HS-5 (cell line): ENCODE data around the gene NRSN2.
A peak's percentile ranks its signal among the peaks of the same experiment; 100 is the strongest.
"Not testable (repeated sequence)": the region's sequence is repeated elsewhere in the genome, so short reads cannot be mapped to it uniquely, and the experiment has no call there.

Experiments used
- DNase-seq: peaks from one replicate; pipeline ENCODE4 v3.0.0-alpha.2; 2012; ENCODE audit warnings: low read depth

Gene NRSN2

GRCh38 chr20:354298-354977, 7.5 kb downstream of the NRSN2 start:
- DNase-seq, result no peak

- DNase-seq, result not testable (repeated sequence)
Measured at GRCh38 chr20:356154-356553, 9.2 kb downstream of the NRSN2 start.

- DNase-seq, result no peak
Measured at GRCh38 chr20:356745-357144, 9.8 kb downstream of the NRSN2 start.

GRCh38 chr20:358891-359555, 12.1 kb downstream of the NRSN2 start:
- no peak for DNase-seq

- DNase-seq, result no peak
Measured at GRCh38 chr20:361561-361960, 14.7 kb downstream of the NRSN2 start.

- peak; percentile 59 for DNase-seq
Measured at GRCh38 chr20:362271-363254, 15.7 kb downstream of the NRSN2 start.

GRCh38 chr20:363319-364078, 16.6 kb downstream of the NRSN2 start:
- DNase-seq, result no peak

GRCh38 chr20:364905-365794, 18.2 kb downstream of the NRSN2 start:
- no peak for DNase-seq

GRCh38 chr20:366041-366718, 19.3 kb downstream of the NRSN2 start:
- DNase-seq, result no peak

GRCh38 chr20:366719-367485, 20.0 kb downstream of the NRSN2 start:
- DNase-seq, result no peak

- DNase-seq, result no peak
Measured at GRCh38 chr20:367486-367887, 20.6 kb downstream of the NRSN2 start.

GRCh38 chr20:368915-369314, 22.0 kb downstream of the NRSN2 start:
- no peak for DNase-seq

GRCh38 chr20:370151-370600, 23.3 kb downstream of the NRSN2 start:
- no peak for DNase-seq

- DNase-seq, result no peak
Measured at GRCh38 chr20:370977-371754, 24.3 kb downstream of the NRSN2 start.

GRCh38 chr20:371755-372542, 25.0 kb downstream of the NRSN2 start:
- peak; percentile 52 for DNase-seq

GRCh38 chr20:372543-373082, 25.7 kb downstream of the NRSN2 start:
- not testable (repeated sequence) for DNase-seq

- DNase-seq, result peak; percentile 36
Measured at GRCh38 chr20:373171-373890, 26.4 kb downstream of the NRSN2 start.
